Measurements from ENCODE around the gene GALNT18. TPM values are rescaled to one million over a fixed set of nuclear protein-coding genes. Genes with fewer than 3 reads are reported as not detected.

GALNT18 gene
- 10 to 100 TPM; 20.1 to 21.5 TPM for total RNA-seq
- long read RNA-seq, transcript GALNT18-201 (11 exons, 2,504 nt), result major isoform, 95 of 113 reads
- long read RNA-seq, partial matches to known transcripts, result 0 of 113 reads
- long read RNA-seq, other reads (novel, unspliced or antisense), result 18 of 113 reads

- intact Hi-C loops (cut with DNase I), result loop anchor here (2.0 to 10.0 kb wide), 6 partner anchors 43 to 227 kb away; no protein-coding TSS in a partner anchor
- peak; percentile 97 for ATAC-seq
- peak; percentile 93 for DNase-seq
These were observed at the start of gene GALNT18 for GRCh38 chr11:11621573-11622339. TSS of gene GALNT18 (minus strand) at chr11:11622005.

- intact Hi-C loops (cut with DNase I), result no loop called here
- no peak for ATAC-seq
- DNase-seq, result no peak
These were observed 48.8 kb upstream of the GALNT18 start for GRCh38 chr11:11670574-11670973.

- no peak for ATAC-seq
- no peak for DNase-seq
- intact Hi-C loops (cut with DNase I), result no loop called here
These were observed 47.5 kb upstream of the GALNT18 start for GRCh38 chr11:11669233-11669846.

- DNase-seq, result no peak
- ATAC-seq, result no peak
- intact Hi-C loops (cut with DNase I), result no loop called here
These were observed 47.0 kb upstream of the GALNT18 start for GRCh38 chr11:11668781-11669180.

- DNase-seq, result no peak
- no peak for ATAC-seq
- intact Hi-C loops (cut with DNase I), result no loop called here
These were observed 46.5 kb upstream of the GALNT18 start for GRCh38 chr11:11668274-11668673.

- DNase-seq (no peak), ATAC-seq (no peak)
- intact Hi-C loops (cut with DNase I), result no loop called here
These were observed 45.3 kb upstream of the GALNT18 start for GRCh38 chr11:11667056-11667455.

GRCh38 chr11:11665407-11665806 is 43.6 kb upstream of the GALNT18 start:
- ATAC-seq, result no peak
- no peak for DNase-seq
- intact Hi-C loops (cut with DNase I), result no loop called here

GRCh38 chr11:11663907-11664306 is 42.1 kb upstream of the GALNT18 start:
- ATAC-seq, result no peak
- no peak for DNase-seq
- intact Hi-C loops (cut with DNase I), result no loop called here

- intact Hi-C loops (cut with DNase I), result no loop called here
- no peak for ATAC-seq
- no peak for DNase-seq
These were observed 40.8 kb upstream of the GALNT18 start for GRCh38 chr11:11662578-11662977.

- DNase-seq (no peak), ATAC-seq (no peak)
- intact Hi-C loops (cut with DNase I), result no loop called here
These were observed 39.7 kb upstream of the GALNT18 start for GRCh38 chr11:11661326-11662040.

- DNase-seq, result no peak
- intact Hi-C loops (cut with DNase I), result no loop called here
- no peak for ATAC-seq
These were observed 38.5 kb upstream of the GALNT18 start for GRCh38 chr11:11660363-11660740.

GRCh38 chr11:11659567-11660362 is 38.0 kb upstream of the GALNT18 start:
- ATAC-seq (no peak), DNase-seq (no peak)
- intact Hi-C loops (cut with DNase I), result no loop called here

- DNase-seq (no peak), ATAC-seq (no peak)
- intact Hi-C loops (cut with DNase I), result no loop called here
These were observed 35.6 kb upstream of the GALNT18 start for GRCh38 chr11:11657218-11657955.

- intact Hi-C loops (cut with DNase I), result no loop called here
- ATAC-seq, result peak in 1 of 2 donors; percentile 15
- DNase-seq, result no peak
These were observed 19.8 kb upstream of the GALNT18 start for GRCh38 chr11:11641581-11641980.

GRCh38 chr11:11640996-11641395 is 19.2 kb upstream of the GALNT18 start:
- DNase-seq (no peak), ATAC-seq (no peak)
- intact Hi-C loops (cut with DNase I), result no loop called here

- DNase-seq (no peak), ATAC-seq (no peak)
- intact Hi-C loops (cut with DNase I), result no loop called here
These were observed 18.3 kb upstream of the GALNT18 start for GRCh38 chr11:11640152-11640551.

GRCh38 chr11:11636671-11637070 is 14.9 kb upstream of the GALNT18 start:
- no peak for ATAC-seq
- intact Hi-C loops (cut with DNase I), result no loop called here
- no peak for DNase-seq

- intact Hi-C loops (cut with DNase I), result no loop called here
- no peak for ATAC-seq
- no peak for DNase-seq
These were observed 13.6 kb upstream of the GALNT18 start for GRCh38 chr11:11635443-11635842.

- intact Hi-C loops (cut with DNase I), result loop anchor here in 1 of 2 donors (10.0 kb wide), 2 partner anchors 145 to 235 kb away; no protein-coding TSS in a partner anchor
- DNase-seq (no peak), ATAC-seq (no peak)
These were observed 7.6 kb upstream of the GALNT18 start for GRCh38 chr11:11629368-11629767.

All from left cardiac atrium (tissue), 4 donors.